Osteoblast (primary cell): ENCODE data around the gene CAV1. TPM values are rescaled to one million over a fixed set of nuclear protein-coding genes. Genes with fewer than 3 reads are reported as not detected.
A peak's percentile ranks its signal among the peaks of the same experiment; 100 is the strongest.

Experiments used
- DNase-seq: peaks from one replicate; pipeline ENCODE4 v3.0.0; 2011; ENCODE audit warnings: low spot score, mixed read lengths; ENCODE audit not compliant: insufficient read length; ENCODE audit errors: missing footprints
- H2AFZ ChIP-seq: 2 replicates; pipeline ENCODE4 v1.6.0; 2011; ENCODE audit warnings: mild to moderate bottlenecking, low read length
- H3K27ac ChIP-seq: 2 replicates; pipeline ENCODE4 v1.5.1; 2011; ENCODE audit warnings: mild to moderate bottlenecking, low read depth, low read length, moderate library complexity
- H3K27me3 ChIP-seq: 2 replicates; pipeline ENCODE4 v1.6.0; 2012; ENCODE audit warnings: mild to moderate bottlenecking, control low read depth, inconsistent platforms, low read length, moderate library complexity; ENCODE audit not compliant: insufficient read depth
- H3K36me3 ChIP-seq: 2 replicates; pipeline ENCODE4 v1.5.1; 2011; ENCODE audit warnings: mild to moderate bottlenecking, low read length, control low read depth, moderate library complexity; ENCODE audit not compliant: insufficient read depth
- H3K4me1 ChIP-seq: 2 replicates; pipeline ENCODE4 v1.5.1; 2011; ENCODE audit warnings: mild to moderate bottlenecking, low read length, control low read depth, moderate library complexity; ENCODE audit not compliant: insufficient read depth
- H3K4me2 ChIP-seq: 2 replicates; pipeline ENCODE4 v1.6.0; 2011; ENCODE audit warnings: mild to moderate bottlenecking, low read length; ENCODE audit not compliant: insufficient read depth
- H3K4me3 ChIP-seq: fragments of 200-600 bp; sonication (generic); 3 replicates; pipeline ENCODE4 v1.5.1; 2012; ENCODE audit warnings: mild to moderate bottlenecking, low read length, inconsistent platforms; ENCODE audit not compliant: insufficient read depth
- H3K79me2 ChIP-seq: 2 replicates; pipeline ENCODE4 v1.6.0; 2012; ENCODE audit warnings: mild to moderate bottlenecking, low read length, control low read depth, inconsistent platforms; ENCODE audit not compliant: insufficient read depth
- H3K9me3 ChIP-seq: 2 replicates; pipeline ENCODE4 v1.5.1; 2011; ENCODE audit warnings: low read depth, low read length, control low read depth
- H4K20me1 ChIP-seq: 2 replicates; pipeline ENCODE4 v1.6.0; 2012; ENCODE audit warnings: mild to moderate bottlenecking, low read length, control low read depth; ENCODE audit not compliant: insufficient read depth
- total RNA-seq: library from RNA; depleted of rRNA; stranded (reverse); fragments of >200 nt; gene quantifications from 2 replicates; pipeline ENCODE4 v1.2.3, GENCODE V29; 2012
- TF ChIP-seq, protein P1 (sequence below): IDR thresholded peaks from 2 replicates; pipeline ENCODE4 v1.5.1; 2011; ENCODE audit warnings: mild to moderate bottlenecking, low read depth, low read length, moderate library complexity; ENCODE audit errors: extremely low read depth

CAV1 gene
- total RNA-seq, 1 donor: 337 TPM

DNA sequence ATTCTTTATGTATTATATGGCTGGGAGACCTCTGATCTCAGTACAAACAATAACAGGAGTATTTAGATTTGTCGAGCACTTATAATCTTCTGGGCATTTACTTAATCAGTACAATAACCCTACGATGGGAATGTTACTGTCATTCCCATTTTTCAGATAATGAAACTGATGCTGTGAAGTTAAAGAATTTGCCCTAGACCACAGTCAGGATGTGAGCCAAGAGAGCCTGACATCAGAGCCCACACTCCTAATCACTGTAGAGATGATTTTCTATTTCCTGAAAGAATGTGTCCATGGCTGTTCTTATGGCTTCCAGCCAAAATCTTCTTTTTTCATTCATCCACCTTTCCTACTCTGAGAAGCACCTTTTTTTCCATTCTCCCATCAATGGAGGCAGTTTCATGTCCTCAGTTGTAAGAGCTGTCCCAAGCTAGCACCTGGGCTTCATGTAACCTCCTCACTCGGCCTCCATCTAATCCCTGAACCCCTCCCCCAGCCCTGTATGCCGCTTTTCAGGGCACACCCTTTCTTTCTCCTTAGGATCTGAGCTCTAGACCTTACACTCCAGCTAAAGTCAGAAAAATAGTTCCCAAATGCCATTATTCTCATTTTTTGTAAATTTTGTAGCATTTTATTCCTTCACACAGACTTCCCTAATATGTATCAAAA is 12.2 kb upstream of the CAV1 start:
- Histone ChIP-seq H3K79me2 (no peaks in the 10 kb centered on the region), H3K4me3 (peak overlapping the region; percentile 70), H3K9me3 (no peaks in the 10 kb centered on the region), H2AFZ (peak overlapping the region; percentile 86), H3K27me3 (no peaks in the 10 kb centered on the region), H3K27ac (peak overlapping the region; percentile 78), H3K36me3 (peaks cover 7% of the 10 kb centered on the region), H3K4me2 (peak overlapping the region; percentile 87), H3K4me1 (peaks cover 27% of the 10 kb centered on the region), H4K20me1 (no peaks in the 10 kb centered on the region)
- TF ChIP-seq, protein P1, sequence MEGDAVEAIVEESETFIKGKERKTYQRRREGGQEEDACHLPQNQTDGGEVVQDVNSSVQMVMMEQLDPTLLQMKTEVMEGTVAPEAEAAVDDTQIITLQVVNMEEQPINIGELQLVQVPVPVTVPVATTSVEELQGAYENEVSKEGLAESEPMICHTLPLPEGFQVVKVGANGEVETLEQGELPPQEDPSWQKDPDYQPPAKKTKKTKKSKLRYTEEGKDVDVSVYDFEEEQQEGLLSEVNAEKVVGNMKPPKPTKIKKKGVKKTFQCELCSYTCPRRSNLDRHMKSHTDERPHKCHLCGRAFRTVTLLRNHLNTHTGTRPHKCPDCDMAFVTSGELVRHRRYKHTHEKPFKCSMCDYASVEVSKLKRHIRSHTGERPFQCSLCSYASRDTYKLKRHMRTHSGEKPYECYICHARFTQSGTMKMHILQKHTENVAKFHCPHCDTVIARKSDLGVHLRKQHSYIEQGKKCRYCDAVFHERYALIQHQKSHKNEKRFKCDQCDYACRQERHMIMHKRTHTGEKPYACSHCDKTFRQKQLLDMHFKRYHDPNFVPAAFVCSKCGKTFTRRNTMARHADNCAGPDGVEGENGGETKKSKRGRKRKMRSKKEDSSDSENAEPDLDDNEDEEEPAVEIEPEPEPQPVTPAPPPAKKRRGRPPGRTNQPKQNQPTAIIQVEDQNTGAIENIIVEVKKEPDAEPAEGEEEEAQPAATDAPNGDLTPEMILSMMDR: no peak
- DNase-seq: no peak

DNA sequence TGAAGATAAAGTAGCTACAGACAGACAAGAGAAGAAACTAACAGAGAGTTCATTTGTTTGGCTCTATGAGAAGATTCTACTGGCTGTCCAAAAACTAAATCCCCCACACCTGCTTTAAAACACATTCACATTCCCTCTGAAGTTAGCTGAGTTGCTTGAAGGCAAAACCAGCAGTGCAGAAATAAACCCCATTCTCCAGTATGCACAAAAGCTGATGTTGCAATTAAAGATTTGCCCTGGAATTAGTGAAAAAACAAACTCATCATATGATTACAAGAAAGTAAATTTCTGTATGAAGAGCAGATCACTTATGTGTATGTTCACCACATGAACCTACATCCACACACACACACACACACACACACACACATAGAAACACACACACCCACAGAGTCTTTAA is 9.3 kb upstream of the CAV1 start:
- no peak overlapping the region for H3K4me3 ChIP-seq
- no peak for DNase-seq
- H4K20me1 ChIP-seq: no peaks in the 10 kb centered on the region
- H3K4me2 ChIP-seq: no peak overlapping the region
- H3K9me3 ChIP-seq: no peaks in the 10 kb centered on the region
- no peaks in the 10 kb centered on the region for H3K27me3 ChIP-seq
- H3K27ac ChIP-seq: no peak overlapping the region
- no peak overlapping the region for H2AFZ ChIP-seq
- TF ChIP-seq, protein P1: no peak
- no peaks in the 10 kb centered on the region for H3K36me3 ChIP-seq
- H3K4me1 ChIP-seq: peaks cover 22% of the 10 kb centered on the region
- no peaks in the 10 kb centered on the region for H3K79me2 ChIP-seq

- H3K27ac ChIP-seq: no peak overlapping the region
- DNase-seq: no peak
- H3K36me3 ChIP-seq: no peaks in the 10 kb centered on the region
- no peaks in the 10 kb centered on the region for H3K79me2 ChIP-seq
- no peaks in the 10 kb centered on the region for H3K9me3 ChIP-seq
- H2AFZ ChIP-seq: no peak overlapping the region
- TF ChIP-seq, protein P1: no peak
- no peaks in the 10 kb centered on the region for H4K20me1 ChIP-seq
- H3K27me3 ChIP-seq: no peaks in the 10 kb centered on the region
- no peak overlapping the region for H3K4me3 ChIP-seq
- H3K4me1 ChIP-seq: peaks cover 23% of the 10 kb centered on the region
- no peak overlapping the region for H3K4me2 ChIP-seq
These were observed 8.5 kb upstream of the CAV1 start for GRCh38 chr7:116516324-116516723.

DNA sequence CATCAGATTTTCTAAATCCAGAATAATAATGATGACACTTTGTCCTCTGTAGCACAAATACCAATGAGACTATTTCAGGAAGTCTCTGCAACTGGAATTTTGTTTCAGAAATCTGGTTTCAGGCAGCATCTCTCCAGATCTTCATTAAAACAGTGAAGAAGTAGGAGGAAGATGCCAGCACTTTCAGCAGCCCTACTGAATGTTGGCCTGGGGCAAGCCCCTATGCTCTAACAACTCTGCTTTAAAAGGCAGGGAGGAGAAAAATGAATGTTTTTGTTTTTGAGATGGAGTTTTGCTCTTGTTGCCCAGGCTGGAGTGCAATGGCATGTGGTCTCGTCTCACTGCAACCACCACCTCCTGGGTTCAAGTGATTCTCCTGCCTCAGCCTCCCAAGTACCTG is 7.2 kb upstream of the CAV1 start:
- H3K4me2 ChIP-seq: no peak overlapping the region
- H2AFZ ChIP-seq: no peak overlapping the region
- H3K27ac ChIP-seq: no peak overlapping the region
- TF ChIP-seq, protein P1: no peak
- H3K4me1 ChIP-seq: peaks cover 22% of the 10 kb centered on the region
- no peak for DNase-seq
- H4K20me1 ChIP-seq: no peaks in the 10 kb centered on the region
- no peaks in the 10 kb centered on the region for H3K9me3 ChIP-seq
- H3K79me2 ChIP-seq: no peaks in the 10 kb centered on the region
- no peaks in the 10 kb centered on the region for H3K27me3 ChIP-seq
- no peak overlapping the region for H3K4me3 ChIP-seq
- H3K36me3 ChIP-seq: no peaks in the 10 kb centered on the region
